K562 (cell line): ENCODE results near the gene TRNT1.

ENCODE experiments used
- KLF16 ChIP-seq: IDR thresholded peaks from 2 replicates; pipeline ENCODE4 v1.6.1; 2016; ENCODE audit warnings: antibody characterized with exemption
- ZFPM2 ChIP-seq: fragments of 250-450 bp; sonication (Bioruptor Pico); IDR thresholded peaks from 2 replicates; pipeline ENCODE4 v1.5.1; 2022; ENCODE audit warnings: mild to moderate bottlenecking
- ZNF121 ChIP-seq: sonication (generic); formaldehyde crosslinking; conservative IDR thresholded peaks from 2 replicates; pipeline ENCODE4 v1.8.0; 2022; ENCODE audit warnings: missing genetic modification reagents

DNA sequence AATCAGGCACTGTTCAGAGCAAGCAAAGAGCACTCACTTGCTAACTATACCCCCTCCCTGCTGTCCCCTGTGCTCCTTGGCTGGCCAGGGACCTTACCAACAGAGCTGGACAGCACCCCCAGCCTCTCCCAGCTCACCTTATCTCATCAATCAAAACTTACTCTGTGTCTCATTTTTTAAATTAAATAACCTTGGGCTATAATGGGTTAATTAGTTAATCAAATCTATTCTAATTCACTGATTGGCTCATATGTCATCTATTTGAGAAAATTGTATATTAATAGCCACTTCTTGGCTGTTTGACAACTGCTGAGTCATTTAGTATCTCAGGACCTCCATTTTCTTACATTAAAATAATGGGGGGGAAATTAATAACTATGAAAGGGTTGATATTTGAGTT, 39.5 kb upstream of the TRNT1 start:
- TF ChIP-seq ZNF121 (CRISPR knock-in tag) (no peak), KLF16 (no peak), ZFPM2 (CRISPR knock-in tag) (no peak)
